IPS-18c (cell line): ENCODE results near the gene CEACAM16.

Experiments used
- H3K4me3 ChIP-seq: 2 replicates; pipeline ENCODE4 v1.7.0; 2013; ENCODE audit warnings: low read depth, mild to moderate bottlenecking, low read length, moderate library complexity; ENCODE audit not compliant: insufficient read depth
- H3K9me3 ChIP-seq: one replicate; pipeline ENCODE4 v1.6.1; 2013; ENCODE audit warnings: mild to moderate bottlenecking, low read length, moderate library complexity; ENCODE audit not compliant: control insufficient read depth, insufficient read depth

The CEACAM16 gene

DNA sequence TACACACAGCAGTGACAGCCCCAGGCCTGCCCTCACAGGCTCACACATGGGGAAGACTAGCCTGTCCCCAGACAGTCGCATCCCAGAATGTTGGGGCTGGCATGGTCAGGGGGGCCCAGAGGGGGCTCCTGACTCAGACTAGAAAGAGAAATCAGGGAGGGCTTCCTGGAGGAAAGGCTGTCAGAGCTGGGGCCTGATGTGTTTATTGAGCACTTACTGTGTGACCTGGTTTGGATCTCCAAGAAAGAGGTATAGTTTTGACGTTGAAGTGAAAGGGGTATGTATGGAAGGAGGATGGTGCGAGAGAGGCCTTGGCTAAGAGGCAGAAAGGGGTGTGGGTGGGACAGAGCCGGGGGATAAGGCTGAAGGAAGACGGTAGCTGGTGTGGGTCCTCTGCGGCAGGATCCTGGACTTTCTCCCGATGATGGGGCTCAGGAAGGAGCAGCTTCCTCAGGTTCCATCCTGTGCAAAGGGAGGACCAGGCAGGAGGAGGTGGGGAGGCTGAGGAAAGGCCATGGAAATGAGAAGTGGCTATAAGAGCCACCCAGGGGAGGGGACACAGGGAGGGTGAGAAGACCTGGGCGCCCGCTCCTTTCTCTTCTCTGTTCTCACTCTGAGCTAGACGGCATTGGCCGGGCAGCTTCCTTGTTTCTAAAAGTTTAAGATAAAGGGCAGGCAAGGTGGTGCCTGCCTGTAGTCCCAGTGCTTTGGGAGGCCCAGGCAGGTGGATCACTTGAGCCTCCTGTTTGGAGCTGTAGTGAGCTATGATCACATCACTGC lies 33.5 kb downstream of the CEACAM16 start:
- Histone ChIP-seq H3K9me3 (no peaks in the 10 kb centered on the region), H3K4me3 (no peak overlapping the region)

DNA sequence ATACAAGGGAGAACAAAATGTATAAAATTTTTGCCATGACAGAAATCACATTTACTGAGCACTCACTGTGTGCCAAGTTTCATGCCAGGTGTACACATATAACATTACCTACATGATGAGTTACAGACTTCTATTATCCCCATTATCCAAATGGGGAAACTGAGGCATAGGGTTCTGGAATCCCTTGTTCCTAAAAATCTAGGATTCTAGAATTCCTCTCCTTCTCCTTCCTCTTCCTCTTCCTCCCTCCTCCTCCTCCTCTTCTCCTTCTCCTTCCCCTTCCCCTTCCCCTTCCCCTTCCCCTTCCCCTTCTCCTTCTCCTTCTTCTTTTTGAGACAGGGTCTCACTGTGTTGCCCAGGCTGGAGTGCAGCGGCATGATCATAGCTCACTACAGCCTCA lies 35.4 kb downstream of the CEACAM16 start:
- Histone ChIP-seq H3K4me3 (no peak overlapping the region), H3K9me3 (no peaks in the 10 kb centered on the region)

DNA sequence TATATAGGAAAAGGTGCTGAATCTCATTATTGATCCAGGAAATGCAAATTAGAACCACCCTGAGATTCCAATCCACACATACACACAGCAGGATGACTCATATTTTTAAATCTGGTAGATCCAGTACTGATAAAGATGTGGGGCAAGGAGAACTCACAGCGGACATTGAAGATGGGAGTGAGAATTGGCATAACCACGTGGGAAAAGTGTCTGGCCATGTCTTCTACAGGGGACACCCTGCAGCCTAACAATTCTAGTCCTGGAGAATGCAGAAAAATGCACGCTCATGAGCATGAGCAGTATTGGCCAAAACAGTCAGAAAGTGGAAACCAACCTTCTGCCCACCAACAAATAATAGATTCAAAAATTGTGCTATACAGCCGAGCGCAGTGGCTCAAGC lies 36.1 kb downstream of the CEACAM16 start:
- no peaks in the 10 kb centered on the region for H3K9me3 ChIP-seq

DNA sequence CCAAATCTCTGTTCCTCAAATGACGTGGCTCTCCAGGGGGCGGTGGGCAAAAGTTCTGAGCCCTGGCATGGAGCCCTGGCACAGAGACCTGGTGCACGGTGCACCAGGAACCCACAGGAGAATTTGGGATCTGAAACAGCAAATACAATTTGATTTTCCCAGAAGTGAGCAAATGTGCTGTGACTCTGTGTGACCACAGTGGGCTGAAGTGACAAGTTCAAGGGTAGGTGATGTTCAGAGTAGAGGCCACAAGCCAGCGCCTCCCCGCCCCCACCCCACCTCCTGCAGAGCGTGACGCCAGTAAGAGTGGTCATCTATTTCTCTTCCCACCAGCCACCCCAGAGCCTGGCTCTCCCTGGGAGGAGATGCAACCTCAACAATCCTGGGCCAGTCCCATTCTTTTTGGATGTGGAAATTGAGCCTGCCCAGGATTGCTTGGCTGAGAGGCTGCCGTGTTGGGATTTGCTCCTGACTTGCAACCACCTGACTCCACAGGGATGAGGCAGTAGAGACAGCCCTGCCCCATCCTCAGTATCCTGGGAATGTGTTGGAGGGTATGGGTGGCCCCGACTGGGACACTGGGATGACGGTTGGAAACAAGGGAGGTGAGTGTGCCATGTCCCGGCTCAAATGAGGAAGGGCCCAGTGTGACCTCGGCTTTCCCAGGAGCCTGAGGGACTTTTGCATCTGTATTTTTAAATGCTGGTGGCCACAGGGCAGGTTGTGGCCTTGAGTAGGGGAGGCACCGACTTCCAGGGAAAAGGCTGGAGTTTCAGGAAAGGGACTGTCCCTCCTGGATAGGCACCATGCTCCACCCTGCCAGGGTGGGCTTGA lies 38.5 kb downstream of the CEACAM16 start:
- Histone ChIP-seq H3K9me3 (no peaks in the 10 kb centered on the region), H3K4me3 (no peak overlapping the region)

More for the DNA sequence above, 36.1 kb downstream of the CEACAM16 start:
- no peak overlapping the region for H3K4me3 ChIP-seq

DNA sequence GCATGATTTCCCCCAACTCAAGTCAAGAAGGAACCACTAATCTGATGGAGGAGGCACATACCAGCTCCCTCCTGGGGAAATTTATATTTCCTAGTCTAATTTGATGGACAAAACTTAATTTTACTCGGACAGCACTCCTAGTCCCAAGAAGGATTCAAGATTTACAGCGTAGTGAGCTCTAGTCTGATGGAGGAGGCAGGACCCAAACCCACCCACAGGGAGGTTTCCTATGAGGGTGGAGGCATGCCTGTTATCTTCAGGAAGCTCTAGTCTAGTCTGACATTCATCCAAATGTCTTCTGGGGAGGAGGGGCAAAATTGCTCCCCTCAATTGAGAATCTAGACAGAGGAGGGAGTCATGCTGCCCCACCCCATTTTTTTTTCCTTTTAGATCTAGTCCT lies 39.2 kb downstream of the CEACAM16 start:
- no peaks in the 10 kb centered on the region for H3K9me3 ChIP-seq

DNA sequence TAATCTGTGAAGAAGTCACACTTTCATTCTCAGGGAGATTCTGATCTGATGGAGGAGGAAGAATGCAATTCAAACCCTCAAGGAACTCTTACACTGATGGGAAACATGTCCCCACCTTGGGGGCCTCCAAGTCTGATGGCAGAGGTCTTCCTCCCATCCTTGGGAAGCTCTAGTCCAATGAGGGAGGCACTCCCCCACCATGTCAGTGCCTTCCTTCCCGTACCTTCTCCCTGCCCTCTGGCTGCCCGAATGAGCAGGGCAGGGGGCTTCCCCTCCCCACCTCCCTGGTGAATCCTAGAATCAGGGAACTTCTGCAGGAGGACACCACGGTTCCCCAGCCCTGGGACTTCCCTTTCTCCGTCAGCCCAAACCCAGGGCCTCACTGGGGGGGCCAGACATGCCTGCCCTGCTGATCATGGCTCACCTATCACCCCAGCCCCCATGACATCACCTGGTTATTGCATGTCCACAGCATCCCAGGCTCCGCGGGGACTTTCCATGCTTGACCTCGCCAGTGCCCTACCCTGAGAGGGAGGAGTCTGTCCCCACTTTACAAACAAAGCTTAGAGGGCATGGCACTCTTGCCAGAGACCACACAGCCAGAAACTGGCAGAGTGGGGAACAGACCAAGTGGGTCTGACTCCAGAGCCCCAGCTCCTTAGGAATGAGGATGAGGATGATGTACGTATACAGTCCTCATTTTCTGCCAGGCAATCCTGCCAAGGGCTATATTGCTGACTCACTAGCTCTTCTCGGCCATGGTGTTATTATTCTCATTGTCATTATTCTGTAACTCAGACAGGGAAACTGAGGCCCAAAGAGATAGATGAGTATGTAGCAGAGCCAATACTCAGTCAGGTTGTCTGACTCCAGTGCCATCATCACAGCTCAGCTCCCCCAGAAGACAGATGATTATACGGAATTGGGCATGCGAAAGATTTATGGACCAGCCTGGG lies 39.9 kb downstream of the CEACAM16 start:
- no peak overlapping the region for H3K4me3 ChIP-seq
- no peaks in the 10 kb centered on the region for H3K9me3 ChIP-seq

More for the DNA sequence above, 39.2 kb downstream of the CEACAM16 start:
- no peak overlapping the region for H3K4me3 ChIP-seq

DNA sequence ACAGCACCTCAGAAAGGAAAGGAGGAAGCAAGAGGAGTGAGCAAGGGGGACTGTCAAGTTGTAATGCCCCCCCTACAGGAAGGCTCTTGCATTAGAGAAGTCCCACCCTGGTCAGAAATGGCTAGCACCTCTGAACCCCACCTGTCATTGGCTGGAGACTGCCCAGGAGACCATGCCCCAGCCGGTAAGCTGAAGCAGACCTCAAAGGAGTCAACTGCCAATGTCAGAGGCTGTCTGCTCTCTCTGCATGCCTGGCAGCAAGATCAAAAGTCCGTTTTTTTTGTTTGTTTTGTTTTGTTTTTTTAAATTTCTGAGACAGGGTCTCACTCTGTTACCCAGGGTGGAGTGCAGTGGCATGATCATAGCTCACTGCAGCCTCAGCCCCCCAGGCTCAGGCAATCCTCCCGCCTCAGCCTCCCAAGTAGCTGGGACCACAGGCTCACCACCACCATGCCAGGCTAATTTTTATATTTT lies 41.4 kb downstream of the CEACAM16 start:
- Histone ChIP-seq H3K4me3 (no peak overlapping the region), H3K9me3 (no peaks in the 10 kb centered on the region)

DNA sequence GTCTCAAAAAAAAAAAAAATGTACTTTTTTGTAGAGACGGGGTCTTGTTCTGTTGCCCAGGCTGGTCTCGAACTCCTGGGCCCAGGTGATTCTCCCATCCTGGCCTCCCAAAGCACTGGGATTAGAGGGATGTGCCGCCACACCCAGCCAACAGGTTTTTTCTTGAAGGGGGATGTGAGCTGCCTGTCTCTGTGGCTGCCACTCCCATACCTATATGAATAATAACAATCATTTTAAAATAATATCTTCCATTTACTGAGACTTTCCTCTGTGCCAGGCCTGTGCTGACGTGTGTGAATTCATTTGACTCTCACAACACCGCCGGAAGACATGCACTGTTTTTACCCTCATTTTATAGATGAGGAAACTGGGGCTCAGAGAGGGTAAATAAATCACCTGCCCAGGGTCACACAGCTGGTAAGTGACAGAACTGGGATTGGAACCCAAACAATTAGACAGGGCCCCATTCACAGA lies 42.3 kb downstream of the CEACAM16 start:
- Histone ChIP-seq H3K4me3 (no peak overlapping the region), H3K9me3 (no peaks in the 10 kb centered on the region)

DNA sequence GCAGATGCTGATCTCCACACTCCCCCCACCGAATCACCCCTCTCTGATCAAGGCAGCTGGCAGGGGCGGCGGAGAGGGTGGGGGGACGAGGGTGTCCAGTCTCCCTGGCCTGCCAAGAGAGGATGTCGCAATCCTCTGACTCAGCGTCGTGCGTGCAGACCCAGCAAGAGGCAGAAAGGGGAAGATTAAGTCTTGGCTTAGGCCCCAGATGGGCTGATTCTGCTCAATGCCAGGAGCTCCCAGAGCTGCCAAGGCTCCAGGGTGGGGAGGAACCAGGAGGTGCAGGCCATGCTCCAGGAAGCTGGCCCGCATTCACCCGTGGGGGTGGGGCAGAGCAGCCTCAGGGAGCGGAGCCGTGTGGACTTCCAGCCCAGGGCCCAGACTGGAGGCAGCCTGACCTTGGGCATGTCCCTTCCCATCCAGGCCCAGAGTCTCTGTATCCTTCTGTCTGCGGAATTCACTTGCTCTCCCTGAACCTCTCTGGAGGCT lies 42.9 kb downstream of the CEACAM16 start:
- Histone ChIP-seq H3K9me3 (no peaks in the 10 kb centered on the region), H3K4me3 (no peak overlapping the region)

DNA sequence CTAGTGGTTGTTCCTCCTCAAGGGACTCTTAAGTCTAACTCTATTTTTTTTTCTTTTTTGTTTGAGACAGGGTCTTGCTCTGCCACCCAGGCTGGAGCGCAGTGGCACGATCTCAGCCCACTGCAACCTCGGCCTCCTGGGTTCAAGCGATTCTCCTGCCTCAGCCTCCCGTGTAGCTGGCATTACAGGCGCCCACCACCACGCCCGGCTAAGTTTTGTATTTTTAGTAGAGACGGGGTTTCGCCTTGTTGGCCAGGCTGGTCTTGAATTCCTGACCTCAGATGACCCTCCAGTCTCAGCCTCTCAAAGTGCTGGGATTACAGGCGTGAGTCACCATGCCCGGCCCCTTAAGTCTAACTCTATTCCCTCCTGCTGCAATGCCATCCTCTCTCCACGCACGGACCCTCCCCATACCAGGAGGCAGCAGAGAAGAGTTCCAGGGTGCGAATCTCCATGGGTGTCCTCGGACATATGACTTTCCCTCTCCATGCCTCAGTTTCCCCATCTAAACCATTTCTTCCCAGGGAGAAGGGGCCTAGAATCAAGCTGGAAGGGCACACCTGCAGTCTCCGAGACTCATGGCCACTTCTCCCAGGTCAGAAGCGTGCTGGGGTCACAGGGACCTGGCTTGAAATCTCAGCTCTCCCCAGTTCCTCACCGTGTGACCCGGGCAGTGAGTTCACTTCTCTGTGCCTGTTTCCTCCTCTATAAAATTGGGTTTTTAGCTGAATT lies 43.5 kb downstream of the CEACAM16 start:
- H3K4me3 ChIP-seq: no peak overlapping the region
- H3K9me3 ChIP-seq: no peaks in the 10 kb centered on the region

DNA sequence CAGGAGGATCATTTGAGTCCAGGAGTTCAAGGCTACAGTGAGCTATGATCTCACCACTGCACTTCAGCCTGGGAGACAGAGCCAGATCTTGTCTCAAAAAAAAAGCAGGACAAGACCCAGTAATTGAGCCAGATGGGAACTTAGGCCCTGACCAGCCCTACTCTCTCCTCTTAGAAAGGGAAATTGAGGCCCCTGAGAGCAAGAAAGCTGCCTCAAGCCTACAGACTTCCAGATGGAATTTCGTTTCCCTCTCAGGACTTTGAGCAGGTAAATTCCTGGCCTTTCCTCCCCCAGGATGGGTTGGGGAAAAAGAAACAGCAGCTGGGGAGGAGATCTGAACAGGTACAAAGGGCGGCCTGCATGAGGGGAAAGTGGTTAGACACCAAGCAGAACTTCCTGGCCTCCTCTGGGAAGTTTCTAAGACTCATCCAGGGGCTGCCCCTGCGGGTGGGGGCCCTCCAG lies 46.0 kb downstream of the CEACAM16 start:
- no peaks in the 10 kb centered on the region for H3K9me3 ChIP-seq
- H3K4me3 ChIP-seq: no peak overlapping the region

DNA sequence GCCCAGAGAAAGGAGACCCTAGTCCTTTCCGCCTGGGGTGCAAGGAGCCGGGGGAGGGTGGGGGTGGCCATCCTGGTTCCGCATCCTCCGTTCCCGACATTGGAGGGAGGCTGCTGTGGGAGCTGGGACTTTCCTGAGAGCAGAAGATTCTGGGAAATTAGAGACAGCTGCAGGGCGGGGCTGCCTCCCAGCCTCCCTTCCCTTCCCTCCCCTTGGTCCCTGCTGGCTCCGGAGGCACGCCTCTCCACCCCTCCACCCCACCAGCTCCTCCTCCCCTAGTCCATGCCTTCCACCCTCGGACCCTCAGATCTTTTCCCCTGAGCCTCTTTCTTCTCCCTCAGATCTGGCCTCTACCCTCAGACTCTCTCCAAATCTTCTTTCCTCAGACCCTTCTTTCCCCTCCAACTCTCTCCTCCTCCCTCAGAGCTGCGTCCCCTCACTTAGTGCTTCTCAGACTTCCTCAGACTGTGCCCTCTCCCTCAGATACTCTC lies 46.4 kb downstream of the CEACAM16 start:
- H3K9me3 ChIP-seq: no peaks in the 10 kb centered on the region
- H3K4me3 ChIP-seq: no peak overlapping the region

DNA sequence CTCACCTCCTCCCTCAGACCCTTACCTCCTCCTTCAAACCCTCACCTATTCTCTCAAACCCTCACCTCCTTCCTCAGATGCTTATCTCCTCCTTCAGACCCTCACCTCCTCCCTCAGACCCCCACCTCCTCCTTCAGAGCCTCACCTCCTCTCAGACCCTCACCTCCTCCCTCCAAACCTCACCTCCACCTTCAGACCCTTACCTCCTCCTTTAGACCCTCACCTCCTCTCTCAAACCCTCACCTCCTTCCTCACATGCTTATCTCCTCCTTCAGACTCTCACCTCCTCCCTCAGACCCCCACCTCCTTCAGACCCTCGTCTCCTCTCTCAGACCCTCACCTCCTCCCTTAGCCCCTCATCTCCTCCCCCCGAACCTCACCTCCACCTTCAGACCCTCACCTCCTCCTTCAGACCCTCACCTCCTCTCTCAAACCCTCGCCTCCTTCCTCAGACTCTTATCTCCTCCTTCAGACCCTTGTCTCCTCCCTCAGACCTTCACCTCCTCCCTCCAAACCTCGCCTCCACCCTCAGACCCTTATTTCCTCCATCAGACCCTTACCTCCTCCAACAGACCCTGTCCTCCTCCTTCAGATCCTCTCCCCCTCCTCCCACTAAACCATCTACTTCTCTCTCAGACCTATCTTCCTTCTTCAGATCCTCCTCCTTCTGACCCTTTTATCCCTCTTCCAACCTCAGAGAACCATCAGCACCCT lies 47.1 kb downstream of the CEACAM16 start:
- no peak overlapping the region for H3K4me3 ChIP-seq
- no peaks in the 10 kb centered on the region for H3K9me3 ChIP-seq

DNA sequence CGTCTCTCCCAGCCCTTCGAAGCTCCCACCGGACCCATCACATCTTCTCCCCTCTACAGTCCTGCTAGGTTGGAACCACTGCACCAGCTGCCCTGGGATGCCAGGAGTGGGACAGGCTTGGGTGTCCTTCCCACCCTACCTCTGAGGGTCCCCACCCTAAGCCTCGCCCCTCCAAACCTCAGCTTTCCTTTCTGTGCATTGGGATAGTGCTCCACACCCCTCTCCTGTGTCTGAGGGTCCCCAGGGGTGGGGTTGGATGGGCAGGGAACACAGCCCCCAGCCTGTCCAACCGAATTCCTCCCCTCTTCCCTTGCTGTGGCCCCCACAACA lies 47.6 kb downstream of the CEACAM16 start:
- H3K9me3 ChIP-seq: no peaks in the 10 kb centered on the region

DNA sequence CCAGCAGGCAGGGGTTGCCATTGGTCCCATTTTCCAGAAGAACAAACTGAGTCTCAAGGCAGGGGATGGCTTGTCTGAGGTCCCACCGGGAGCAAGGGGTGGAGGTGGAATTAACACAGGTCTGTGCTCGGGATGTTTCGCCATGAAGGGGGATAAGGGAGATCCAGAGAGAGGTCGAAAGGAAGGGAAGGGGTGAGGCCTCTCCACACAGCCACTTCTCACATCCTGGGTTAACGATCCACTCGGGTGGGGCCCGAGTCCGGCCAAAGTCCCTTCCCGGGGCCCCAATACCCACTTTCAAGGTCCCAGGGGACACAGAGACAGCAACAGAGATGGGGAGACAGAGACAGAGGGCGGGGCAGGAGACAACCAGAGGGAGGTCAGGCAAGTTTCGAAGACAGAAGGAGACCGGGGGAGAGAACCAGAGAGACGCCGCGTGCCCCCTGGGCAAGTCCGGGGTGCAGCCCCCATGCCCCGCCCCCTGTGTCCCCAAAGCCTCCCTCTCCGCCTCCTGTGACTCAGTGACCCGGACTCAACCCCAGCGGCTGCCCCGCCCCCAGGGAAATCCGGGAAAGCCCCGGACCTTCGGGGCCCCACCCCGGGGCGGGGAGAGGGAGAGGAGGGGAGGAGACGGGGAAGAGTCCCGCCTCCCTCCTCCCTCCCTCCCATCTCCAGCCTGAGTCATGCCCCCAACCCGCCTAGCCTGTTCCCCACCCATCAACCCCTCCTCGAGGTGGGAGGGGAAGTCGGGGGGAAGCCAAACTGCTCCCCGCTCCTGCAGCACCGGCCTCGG lies 48.2 kb downstream of the CEACAM16 start:
- H3K9me3 ChIP-seq: no peaks in the 10 kb centered on the region
- peak overlapping the region; percentile 63 for H3K4me3 ChIP-seq

More for the DNA sequence above, 47.6 kb downstream of the CEACAM16 start:
- H3K4me3 ChIP-seq: no peak overlapping the region; the same call in 1 of the 2 replicates
